Loucy (cell line): ENCODE measurements around the gene NCF2.

Experiments used
- EZH2phosphoT487 ChIP-seq: fragments of 200-600 bp; IDR thresholded peaks from 2 replicates; pipeline ENCODE4 v1.6.1; 2018; ENCODE audit warnings: antibody characterized with exemption, mild to moderate bottlenecking, moderate library complexity, borderline replicate concordance
- TF ChIP-seq, protein P1 (sequence below): fragments of 200-600 bp; sonication (generic); conservative IDR thresholded peaks from 2 replicates; pipeline ENCODE4 v1.5.1; 2014; ENCODE audit warnings: mild to moderate bottlenecking, antibody characterized with exemption, low read length

DNA sequence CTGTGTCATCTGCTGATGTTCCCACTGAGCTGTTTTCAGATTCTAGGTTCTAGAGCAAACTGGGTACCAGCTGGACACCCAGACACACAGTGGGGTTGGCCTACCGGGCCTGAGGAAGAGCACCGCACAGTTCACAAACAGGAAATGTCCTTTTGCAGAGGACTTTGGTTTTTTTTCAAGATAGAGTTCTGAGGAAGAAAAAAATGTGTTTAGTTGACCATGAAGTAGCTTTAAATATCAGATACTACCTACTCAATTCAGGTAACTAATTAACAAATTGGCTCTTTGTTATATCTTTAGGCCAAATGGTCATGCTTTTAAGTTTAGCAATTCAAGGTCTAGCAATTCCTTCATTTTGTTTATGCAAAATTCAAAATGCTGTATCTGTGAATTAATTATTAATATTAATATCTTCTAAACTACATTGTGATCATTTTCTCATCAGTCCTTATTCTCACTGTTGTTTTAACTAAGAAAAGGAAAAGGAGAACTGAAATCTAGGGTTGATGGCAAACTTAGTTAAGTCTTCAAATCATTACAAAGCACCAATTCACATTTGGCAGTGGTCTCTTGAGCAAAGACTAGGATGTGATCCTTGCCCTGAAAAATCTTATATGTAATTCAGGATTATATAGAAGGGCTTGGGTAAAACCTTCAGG, 17.2 kb upstream of the NCF2 start:
- TF ChIP-seq, protein P1, sequence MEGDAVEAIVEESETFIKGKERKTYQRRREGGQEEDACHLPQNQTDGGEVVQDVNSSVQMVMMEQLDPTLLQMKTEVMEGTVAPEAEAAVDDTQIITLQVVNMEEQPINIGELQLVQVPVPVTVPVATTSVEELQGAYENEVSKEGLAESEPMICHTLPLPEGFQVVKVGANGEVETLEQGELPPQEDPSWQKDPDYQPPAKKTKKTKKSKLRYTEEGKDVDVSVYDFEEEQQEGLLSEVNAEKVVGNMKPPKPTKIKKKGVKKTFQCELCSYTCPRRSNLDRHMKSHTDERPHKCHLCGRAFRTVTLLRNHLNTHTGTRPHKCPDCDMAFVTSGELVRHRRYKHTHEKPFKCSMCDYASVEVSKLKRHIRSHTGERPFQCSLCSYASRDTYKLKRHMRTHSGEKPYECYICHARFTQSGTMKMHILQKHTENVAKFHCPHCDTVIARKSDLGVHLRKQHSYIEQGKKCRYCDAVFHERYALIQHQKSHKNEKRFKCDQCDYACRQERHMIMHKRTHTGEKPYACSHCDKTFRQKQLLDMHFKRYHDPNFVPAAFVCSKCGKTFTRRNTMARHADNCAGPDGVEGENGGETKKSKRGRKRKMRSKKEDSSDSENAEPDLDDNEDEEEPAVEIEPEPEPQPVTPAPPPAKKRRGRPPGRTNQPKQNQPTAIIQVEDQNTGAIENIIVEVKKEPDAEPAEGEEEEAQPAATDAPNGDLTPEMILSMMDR, result no peak
- TF ChIP-seq EZH2phosphoT487, result no peak
